ENCODE measurements around the gene GIPC1. TPM values are rescaled to one million over a fixed set of nuclear protein-coding genes. Genes with fewer than 3 reads are reported as not detected.

The GIPC1 gene
- total and polyA plus RNA-seq, 9 of the 15 experiments (the other 6 are each of a cell fraction or from before 2014, with no cell fraction given) = 0.49 to 54.7 (median 24.8) TPM

DNA sequence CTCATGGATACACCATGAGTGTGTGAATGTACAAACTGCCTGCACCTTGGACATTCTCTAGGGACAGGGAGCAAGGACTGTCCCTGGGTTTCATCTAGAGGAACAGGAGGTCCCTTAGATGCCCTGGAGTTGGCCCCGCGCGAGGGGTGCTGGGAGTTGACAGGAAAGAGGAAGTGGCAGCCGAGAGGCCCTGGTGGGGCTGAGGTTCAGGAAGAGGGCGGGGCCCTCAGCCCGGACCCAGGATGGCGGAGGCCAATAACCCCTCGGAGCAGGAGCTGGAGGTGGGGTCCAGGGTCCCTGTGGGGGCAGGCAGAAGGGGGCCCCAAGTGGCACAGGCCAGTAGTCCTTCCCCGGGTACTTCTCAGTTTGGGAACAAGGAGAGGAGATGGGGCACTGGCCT lies 55.9 kb downstream of the GIPC1 start (continued):
- TF ChIP-seq, protein P1, sequence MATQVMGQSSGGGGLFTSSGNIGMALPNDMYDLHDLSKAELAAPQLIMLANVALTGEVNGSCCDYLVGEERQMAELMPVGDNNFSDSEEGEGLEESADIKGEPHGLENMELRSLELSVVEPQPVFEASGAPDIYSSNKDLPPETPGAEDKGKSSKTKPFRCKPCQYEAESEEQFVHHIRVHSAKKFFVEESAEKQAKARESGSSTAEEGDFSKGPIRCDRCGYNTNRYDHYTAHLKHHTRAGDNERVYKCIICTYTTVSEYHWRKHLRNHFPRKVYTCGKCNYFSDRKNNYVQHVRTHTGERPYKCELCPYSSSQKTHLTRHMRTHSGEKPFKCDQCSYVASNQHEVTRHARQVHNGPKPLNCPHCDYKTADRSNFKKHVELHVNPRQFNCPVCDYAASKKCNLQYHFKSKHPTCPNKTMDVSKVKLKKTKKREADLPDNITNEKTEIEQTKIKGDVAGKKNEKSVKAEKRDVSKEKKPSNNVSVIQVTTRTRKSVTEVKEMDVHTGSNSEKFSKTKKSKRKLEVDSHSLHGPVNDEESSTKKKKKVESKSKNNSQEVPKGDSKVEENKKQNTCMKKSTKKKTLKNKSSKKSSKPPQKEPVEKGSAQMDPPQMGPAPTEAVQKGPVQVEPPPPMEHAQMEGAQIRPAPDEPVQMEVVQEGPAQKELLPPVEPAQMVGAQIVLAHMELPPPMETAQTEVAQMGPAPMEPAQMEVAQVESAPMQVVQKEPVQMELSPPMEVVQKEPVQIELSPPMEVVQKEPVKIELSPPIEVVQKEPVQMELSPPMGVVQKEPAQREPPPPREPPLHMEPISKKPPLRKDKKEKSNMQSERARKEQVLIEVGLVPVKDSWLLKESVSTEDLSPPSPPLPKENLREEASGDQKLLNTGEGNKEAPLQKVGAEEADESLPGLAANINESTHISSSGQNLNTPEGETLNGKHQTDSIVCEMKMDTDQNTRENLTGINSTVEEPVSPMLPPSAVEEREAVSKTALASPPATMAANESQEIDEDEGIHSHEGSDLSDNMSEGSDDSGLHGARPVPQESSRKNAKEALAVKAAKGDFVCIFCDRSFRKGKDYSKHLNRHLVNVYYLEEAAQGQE (IDR thresholded peaks at IDR 0.05; ENCODE audit: borderline replicate concordance) = no peak
- TF ChIP-seq, protein P1 (CRISPR knock-in tag; IDR thresholded peaks at IDR 0.05; ENCODE audit: low read depth) = no peak
- TF ChIP-seq RUNX1 (IDR thresholded peaks at IDR 0.05; ENCODE audit: low read depth) (no peak), RBM39 (optimal IDR thresholded peaks at IDR 0.05; ENCODE audit: low read depth, low read length) (peak; percentile 52), NFRKB (IDR thresholded peaks at IDR 0.05; ENCODE audit: low read depth) (no peak), GATAD2B (IDR thresholded peaks at IDR 0.05; ENCODE audit: borderline replicate concordance) (no peak), ZNF134 (CRISPR knock-in tag; conservative IDR thresholded peaks at IDR 0.05) (no peak)
- TF ChIP-seq, protein P2, sequence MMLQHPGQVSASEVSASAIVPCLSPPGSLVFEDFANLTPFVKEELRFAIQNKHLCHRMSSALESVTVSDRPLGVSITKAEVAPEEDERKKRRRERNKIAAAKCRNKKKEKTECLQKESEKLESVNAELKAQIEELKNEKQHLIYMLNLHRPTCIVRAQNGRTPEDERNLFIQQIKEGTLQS (IDR thresholded peaks at IDR 0.05) = no peak
- TF ChIP-seq, protein P2 (CRISPR knock-in tag; conservative IDR thresholded peaks at IDR 0.05) = no peak
- TF ChIP-seq, protein P3, sequence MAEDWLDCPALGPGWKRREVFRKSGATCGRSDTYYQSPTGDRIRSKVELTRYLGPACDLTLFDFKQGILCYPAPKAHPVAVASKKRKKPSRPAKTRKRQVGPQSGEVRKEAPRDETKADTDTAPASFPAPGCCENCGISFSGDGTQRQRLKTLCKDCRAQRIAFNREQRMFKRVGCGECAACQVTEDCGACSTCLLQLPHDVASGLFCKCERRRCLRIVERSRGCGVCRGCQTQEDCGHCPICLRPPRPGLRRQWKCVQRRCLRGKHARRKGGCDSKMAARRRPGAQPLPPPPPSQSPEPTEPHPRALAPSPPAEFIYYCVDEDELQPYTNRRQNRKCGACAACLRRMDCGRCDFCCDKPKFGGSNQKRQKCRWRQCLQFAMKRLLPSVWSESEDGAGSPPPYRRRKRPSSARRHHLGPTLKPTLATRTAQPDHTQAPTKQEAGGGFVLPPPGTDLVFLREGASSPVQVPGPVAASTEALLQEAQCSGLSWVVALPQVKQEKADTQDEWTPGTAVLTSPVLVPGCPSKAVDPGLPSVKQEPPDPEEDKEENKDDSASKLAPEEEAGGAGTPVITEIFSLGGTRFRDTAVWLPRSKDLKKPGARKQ (CRISPR knock-in tag; IDR thresholded peaks at IDR 0.05) = no peak
- TF ChIP-seq, protein P4, sequence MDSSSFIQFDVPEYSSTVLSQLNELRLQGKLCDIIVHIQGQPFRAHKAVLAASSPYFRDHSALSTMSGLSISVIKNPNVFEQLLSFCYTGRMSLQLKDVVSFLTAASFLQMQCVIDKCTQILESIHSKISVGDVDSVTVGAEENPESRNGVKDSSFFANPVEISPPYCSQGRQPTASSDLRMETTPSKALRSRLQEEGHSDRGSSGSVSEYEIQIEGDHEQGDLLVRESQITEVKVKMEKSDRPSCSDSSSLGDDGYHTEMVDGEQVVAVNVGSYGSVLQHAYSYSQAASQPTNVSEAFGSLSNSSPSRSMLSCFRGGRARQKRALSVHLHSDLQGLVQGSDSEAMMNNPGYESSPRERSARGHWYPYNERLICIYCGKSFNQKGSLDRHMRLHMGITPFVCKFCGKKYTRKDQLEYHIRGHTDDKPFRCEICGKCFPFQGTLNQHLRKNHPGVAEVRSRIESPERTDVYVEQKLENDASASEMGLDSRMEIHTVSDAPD (CRISPR knock-in tag; IDR thresholded peaks at IDR 0.05) = no peak
- TF ChIP-seq, protein P5, sequence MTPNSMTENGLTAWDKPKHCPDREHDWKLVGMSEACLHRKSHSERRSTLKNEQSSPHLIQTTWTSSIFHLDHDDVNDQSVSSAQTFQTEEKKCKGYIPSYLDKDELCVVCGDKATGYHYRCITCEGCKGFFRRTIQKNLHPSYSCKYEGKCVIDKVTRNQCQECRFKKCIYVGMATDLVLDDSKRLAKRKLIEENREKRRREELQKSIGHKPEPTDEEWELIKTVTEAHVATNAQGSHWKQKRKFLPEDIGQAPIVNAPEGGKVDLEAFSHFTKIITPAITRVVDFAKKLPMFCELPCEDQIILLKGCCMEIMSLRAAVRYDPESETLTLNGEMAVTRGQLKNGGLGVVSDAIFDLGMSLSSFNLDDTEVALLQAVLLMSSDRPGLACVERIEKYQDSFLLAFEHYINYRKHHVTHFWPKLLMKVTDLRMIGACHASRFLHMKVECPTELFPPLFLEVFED (CRISPR knock-in tag; conservative IDR thresholded peaks at IDR 0.05) = no peak

Measured in K562 (cell line).